Kidney glomerular epithelial cell (primary cell): ENCODE measurements around the gene C1QL3.

Experiments
- DNase-seq: peaks from one replicate; lab custom pipeline; 2025; lab: John Stamatoyannopoulos, UW

The C1QL3 gene

GRCh38 chr10:16521311-16522016 is at the start of gene C1QL3:
Gene C1QL3, minus strand, starts transcription at chr10:16521879. Its CDS starts 814 bp downstream, at chr10:16521065.
- DNase-seq = peak; percentile 7

GRCh38 chr10:16570731-16571130 is 49.1 kb upstream of the C1QL3 start:
- DNase-seq = no peak

GRCh38 chr10:16566202-16566805 is 44.6 kb upstream of the C1QL3 start:
- DNase-seq = no peak

DNA sequence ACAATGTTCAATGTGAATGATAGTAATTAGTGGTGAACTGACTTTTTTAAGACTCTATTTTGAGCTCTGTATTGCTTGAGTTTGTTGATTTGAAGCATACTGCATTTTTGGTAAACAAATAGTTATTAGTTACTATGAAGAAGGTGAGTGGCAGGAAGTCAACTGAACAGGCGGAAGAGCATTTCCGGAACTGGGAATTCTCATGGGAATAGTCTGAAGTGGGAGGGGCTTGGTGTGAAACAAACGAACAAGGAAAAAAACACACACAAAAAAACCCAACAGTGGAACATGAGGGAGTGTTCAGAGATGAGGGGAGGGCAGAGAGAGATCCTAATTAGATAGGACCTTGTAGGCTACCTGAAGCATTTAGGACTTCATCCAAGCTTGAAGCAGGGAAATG is 43.9 kb upstream of the C1QL3 start:
- no peak for DNase-seq

DNA sequence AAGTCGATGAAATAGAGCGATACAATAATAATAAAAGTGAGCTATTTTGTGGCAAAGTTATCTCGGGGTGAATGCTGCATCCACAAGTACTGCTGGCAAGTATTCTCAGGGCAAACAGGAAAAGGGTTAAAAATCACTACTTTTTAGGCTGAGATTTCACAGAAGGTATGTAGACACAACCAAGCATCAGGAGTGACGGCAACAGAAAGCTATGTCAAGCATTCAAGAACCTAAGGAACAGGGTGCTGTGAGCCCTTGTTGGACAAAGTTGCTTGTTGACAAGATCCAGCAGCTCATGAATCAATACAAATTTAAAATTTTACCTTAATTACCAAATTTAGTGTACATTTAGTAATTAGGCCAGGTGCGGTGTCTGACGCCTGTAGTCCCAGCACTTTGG is 41.2 kb upstream of the C1QL3 start:
- no peak for DNase-seq

DNA sequence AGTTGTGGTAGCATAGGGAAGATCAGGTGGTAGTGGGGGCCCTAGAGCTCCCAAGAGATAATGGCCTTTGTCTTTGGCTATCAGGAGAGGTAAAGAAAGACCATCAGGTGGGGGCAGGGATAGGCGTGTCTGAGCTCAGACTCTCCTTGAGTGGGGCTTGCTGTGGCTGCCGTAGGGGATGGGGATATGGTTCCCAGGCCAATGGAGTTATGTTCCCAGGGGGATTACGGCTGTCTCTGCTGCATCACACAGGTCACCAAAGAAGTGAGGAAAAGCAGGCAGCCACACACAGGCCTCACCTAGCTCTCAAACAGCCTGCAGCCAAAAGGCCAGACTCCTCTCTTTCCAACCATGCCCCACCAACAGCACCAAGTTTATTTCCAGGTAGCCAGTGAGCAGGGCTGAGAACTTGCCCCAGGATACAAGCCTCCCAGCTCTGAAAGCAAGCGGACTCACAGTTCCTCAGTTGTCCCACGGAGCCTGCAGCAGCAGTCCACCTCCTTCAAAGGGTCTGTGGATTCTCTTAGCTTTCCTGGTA is 37.6 kb upstream of the C1QL3 start:
- no peak for DNase-seq

- no peak for DNase-seq
Observed at GRCh38 chr10:16547973-16548372, 26.3 kb upstream of the C1QL3 start.

DNA sequence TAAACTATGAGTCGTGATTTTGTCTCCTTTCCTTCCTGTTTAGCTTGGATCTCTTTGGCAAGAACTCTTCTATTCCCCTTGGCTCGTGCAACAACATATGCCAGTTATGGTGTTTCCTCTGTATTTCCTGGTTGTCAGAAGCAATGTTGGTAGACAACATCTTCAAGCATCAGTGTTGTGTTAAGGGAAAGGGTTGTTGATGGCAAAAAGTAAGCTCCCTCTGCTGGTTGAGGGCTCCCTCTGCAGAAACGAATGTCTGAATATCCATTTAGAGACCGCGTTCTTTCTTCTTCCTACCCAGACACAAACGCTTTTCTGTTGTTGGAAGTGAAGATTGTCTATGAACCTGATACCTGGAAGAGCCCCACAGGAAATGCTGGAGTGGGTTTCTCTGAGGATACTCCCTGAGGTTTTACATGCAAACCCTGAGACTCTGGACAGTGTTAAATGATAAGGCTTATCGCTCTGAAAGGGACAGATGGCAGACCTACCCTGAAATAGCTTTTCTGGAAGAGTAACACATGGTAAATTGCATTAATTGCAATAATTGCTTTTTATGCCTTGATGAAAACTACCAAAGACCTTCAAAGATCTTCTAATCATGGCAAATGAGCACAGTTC is 23.5 kb upstream of the C1QL3 start:
- peak; percentile 44 for DNase-seq

- DNase-seq = no peak
Observed at GRCh38 chr10:16544591-16544990, 22.9 kb upstream of the C1QL3 start.

DNA sequence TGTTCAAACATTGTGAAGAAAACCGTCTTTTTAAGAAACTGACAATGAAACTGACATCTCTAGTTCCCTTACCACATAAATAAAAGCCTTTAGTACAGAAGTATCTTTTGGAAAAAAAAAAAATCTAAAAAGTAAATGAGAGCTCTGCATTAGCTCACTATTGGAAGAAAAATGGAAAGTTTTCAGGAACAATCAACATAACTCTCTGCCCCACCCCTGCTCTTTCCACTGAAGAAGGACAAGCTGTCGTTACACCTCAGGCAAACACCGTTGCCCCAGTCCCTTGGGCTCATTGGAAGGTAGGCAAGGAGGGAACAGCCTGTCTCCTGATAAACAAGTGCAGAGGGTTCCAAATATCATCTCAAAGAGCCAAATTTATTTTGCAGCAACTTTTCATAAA is 22.4 kb upstream of the C1QL3 start:
- DNase-seq = no peak

GRCh38 chr10:16536155-16536554 is 14.5 kb upstream of the C1QL3 start:
- DNase-seq = no peak

GRCh38 chr10:16529853-16530252 is 8.2 kb upstream of the C1QL3 start:
- no peak for DNase-seq

- no peak for DNase-seq
Observed at GRCh38 chr10:16527452-16527851, 5.8 kb upstream of the C1QL3 start.

GRCh38 chr10:16520900-16521299 is 779 bp downstream of the C1QL3 start:
- DNase-seq = no peak

GRCh38 chr10:16519908-16520861 is 1.5 kb downstream of the C1QL3 start:
- DNase-seq = no peak

DNA sequence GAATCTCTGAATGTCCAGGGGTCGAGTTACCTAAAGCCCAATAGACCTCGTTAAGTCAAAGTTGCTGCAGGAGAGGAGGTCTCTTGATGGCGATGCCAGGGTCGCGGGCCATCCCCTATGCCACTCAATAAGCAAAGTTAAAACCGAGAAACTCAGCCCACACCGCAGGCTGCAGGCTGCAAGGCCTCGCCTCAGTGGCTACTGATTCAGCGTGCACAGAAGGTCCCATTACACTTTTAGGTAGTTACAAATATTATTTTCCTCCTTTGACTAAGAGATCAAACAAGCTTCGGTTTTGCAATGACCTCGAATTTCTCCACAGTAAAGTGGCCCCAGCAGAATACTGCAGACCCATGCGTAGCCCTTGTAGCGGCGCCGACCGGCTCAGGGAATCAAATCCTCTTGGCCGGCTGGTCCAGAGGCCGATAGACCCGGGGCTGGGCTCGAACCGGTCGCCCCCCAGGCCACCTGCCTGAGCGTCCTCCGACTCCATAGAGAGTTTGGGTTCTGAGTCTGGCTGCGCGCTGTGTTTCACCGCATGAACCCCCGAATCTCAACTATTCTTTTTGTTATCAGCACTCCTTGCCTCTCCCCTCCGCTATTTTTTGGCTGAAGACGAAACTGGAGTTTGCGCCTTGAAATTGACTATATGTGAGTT is 2.3 kb downstream of the C1QL3 start:
- no peak for DNase-seq

GRCh38 chr10:16518822-16519221 is 2.9 kb downstream of the C1QL3 start:
- DNase-seq = no peak

DNA sequence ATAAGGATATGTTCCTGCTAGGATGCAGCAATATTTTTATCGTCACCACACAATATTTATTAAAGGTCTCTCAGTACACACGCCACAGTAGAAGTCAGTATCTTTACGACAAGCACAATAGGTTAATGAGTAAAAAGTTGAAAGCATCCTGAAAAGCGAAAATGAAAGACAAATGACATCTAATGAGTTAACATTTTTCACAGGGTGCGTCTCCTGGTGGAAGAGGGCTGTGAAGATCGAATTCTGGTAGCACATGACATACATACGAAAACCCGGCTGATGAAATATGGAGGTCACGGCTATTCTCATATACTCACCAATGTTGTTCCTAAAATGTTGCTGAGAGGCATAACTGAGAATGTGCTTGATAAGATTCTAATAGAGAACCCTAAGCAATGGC is 10.8 kb downstream of the C1QL3 start:
- DNase-seq = no peak

DNA sequence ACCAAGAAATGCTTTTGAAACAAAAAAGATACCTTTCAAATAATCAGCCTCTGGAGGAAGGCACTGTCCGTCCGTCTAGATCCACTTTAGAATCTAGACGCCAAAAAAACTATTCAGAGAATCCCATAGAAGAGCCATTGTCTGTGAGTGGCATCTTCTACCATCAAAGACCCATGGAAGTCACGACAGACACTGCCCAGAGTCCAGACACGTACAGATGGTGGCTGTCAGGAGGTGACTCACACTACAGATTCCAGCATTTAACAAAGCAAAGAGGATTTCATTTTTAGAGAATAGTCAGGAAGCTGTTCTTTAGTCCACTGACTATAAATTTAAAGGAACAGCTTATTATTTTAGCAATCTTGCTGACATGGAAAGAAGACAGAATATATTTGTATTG is 11.7 kb downstream of the C1QL3 start:
- DNase-seq = no peak

- peak; percentile 16 for DNase-seq
Observed at GRCh38 chr10:16505161-16505560, 16.5 kb downstream of the C1QL3 start.

- DNase-seq = no peak
Observed at GRCh38 chr10:16497911-16498310, 23.8 kb downstream of the C1QL3 start.
